Esophagus muscularis mucosa (tissue), 4 donors: ENCODE measurements around the gene NSMCE1.

Experiments used
- EP300 ChIP-seq: sonication (generic); formaldehyde crosslinking; IDR thresholded peaks from one replicate; pipeline ENCODE4 v1.6.1; 2017; ENCODE audit warnings: antibody characterized with exemption
- POLR2A ChIP-seq: fragments of 450-650 bp; IDR thresholded peaks from one replicate; pipeline ENCODE4 v1.6.1; 2017; ENCODE audit warnings: antibody characterized with exemption, moderate library complexity, mild to moderate bottlenecking, low read depth
- POLR2AphosphoS5 ChIP-seq, 2 donors: sonication (generic); formaldehyde crosslinking; IDR thresholded peaks; one replicate each; pipeline ENCODE4 v1.6.1; 2017; ENCODE audit warnings: antibody characterized with exemption in 2 of 2
- TF ChIP-seq, protein P1 (sequence below), 3 experiments: fragments of 200-600 bp in 2 of 3; fragments of 450-650 bp in 1 of 3; sonication (generic) in 2 of 3; IDR thresholded peaks; one replicate each; pipeline ENCODE4 v1.5.1; 2017 to 2019; ENCODE audit warnings: antibody characterized with exemption in 3 of 3, mild to moderate bottlenecking in 2 of 3, moderate library complexity in 1 of 3

DNA sequence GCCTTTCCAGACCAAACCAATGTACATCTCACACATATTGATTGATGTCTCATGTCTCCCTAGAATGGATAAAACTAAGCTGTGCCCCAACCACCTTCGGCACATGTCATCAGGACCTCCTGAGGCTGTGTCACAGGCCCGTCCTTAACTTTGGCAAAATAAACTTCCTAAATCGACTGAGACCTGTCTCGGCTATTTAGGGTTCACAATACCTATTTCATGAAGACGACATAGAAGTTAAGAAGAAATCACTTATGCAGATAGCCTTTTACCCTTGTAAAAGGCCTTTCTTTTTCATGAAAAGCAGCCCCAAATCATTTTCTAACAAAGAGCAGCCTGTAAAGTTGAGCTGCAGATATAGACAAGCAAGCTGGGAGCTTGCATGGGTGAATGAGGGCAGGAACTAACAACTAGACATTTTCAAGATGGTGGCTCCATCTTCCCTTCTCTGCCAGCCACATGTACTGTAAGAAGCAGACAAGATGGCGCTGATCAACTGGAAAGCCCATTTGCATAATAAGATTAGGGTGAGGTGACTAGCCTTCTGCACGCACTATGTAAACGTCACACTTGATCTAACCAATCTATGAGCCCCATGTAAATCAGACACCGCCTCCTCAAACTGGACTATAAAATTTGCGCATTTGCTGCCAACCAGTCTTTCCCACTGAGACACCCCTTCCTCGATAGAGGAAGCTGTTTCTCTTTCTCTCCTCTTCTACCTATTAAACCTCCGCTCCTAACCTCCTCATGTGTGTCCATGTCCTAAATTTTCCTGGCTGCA lies 69.9 kb downstream of the NSMCE1 start:
- TF ChIP-seq, protein P1, sequence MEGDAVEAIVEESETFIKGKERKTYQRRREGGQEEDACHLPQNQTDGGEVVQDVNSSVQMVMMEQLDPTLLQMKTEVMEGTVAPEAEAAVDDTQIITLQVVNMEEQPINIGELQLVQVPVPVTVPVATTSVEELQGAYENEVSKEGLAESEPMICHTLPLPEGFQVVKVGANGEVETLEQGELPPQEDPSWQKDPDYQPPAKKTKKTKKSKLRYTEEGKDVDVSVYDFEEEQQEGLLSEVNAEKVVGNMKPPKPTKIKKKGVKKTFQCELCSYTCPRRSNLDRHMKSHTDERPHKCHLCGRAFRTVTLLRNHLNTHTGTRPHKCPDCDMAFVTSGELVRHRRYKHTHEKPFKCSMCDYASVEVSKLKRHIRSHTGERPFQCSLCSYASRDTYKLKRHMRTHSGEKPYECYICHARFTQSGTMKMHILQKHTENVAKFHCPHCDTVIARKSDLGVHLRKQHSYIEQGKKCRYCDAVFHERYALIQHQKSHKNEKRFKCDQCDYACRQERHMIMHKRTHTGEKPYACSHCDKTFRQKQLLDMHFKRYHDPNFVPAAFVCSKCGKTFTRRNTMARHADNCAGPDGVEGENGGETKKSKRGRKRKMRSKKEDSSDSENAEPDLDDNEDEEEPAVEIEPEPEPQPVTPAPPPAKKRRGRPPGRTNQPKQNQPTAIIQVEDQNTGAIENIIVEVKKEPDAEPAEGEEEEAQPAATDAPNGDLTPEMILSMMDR (IDR thresholded peaks at IDR 0.05), result no peak
- TF ChIP-seq POLR2A (no peak), POLR2AphosphoS5 (IDR thresholded peaks at IDR 0.05) (no peak), EP300 (no peak)
